CD4-positive, alpha-beta T cell treated with Interleukin-10 for 1 hour (primary cell): ENCODE data around the gene ADARB2.

Experiments
- DNase-seq: peaks from one replicate; pipeline ENCODE4 v3.0.0-alpha.2; 2020

Gene ADARB2

GRCh38 chr10:1683649-1684048 lies 53.7 kb downstream of the ADARB2 start:
- no peak for DNase-seq

- no peak for DNase-seq
These were observed 57.3 kb downstream of the ADARB2 start for GRCh38 chr10:1679821-1680650.

- no peak for DNase-seq
These were observed 59.2 kb downstream of the ADARB2 start for GRCh38 chr10:1678084-1678483.

GRCh38 chr10:1677307-1677939 lies 59.9 kb downstream of the ADARB2 start:
- no peak for DNase-seq

GRCh38 chr10:1674501-1674900 lies 62.8 kb downstream of the ADARB2 start:
- no peak for DNase-seq

- DNase-seq: no peak
These were observed 63.6 kb downstream of the ADARB2 start for GRCh38 chr10:1673568-1674345.

GRCh38 chr10:1672001-1672781 lies 65.1 kb downstream of the ADARB2 start:
- no peak for DNase-seq

- no peak for DNase-seq
These were observed 65.8 kb downstream of the ADARB2 start for GRCh38 chr10:1671366-1672000.

GRCh38 chr10:1670541-1671365 lies 66.6 kb downstream of the ADARB2 start:
- no peak for DNase-seq

GRCh38 chr10:1669433-1669832 lies 67.9 kb downstream of the ADARB2 start:
- DNase-seq: no peak

GRCh38 chr10:1668399-1668798 lies 68.9 kb downstream of the ADARB2 start:
- DNase-seq: no peak

GRCh38 chr10:1667392-1667791 lies 69.9 kb downstream of the ADARB2 start:
- no peak for DNase-seq

- no peak for DNase-seq
These were observed 71.2 kb downstream of the ADARB2 start for GRCh38 chr10:1666147-1666546.

- no peak for DNase-seq
These were observed 71.6 kb downstream of the ADARB2 start for GRCh38 chr10:1665681-1666080.

GRCh38 chr10:1665021-1665661 lies 72.2 kb downstream of the ADARB2 start:
- no peak for DNase-seq

GRCh38 chr10:1664333-1664964 lies 72.9 kb downstream of the ADARB2 start:
- DNase-seq: no peak

- no peak for DNase-seq
These were observed 74.1 kb downstream of the ADARB2 start for GRCh38 chr10:1663226-1663625.

GRCh38 chr10:1662438-1663025 lies 74.8 kb downstream of the ADARB2 start:
- no peak for DNase-seq

GRCh38 chr10:1661859-1662437 lies 75.4 kb downstream of the ADARB2 start:
- no peak for DNase-seq

- DNase-seq: no peak
These were observed 75.9 kb downstream of the ADARB2 start for GRCh38 chr10:1661416-1661815.
